Measurements from ENCODE around the gene NRTN. TPM values are rescaled to one million over a fixed set of nuclear protein-coding genes. Genes with fewer than 3 reads are reported as not detected.

Gene NRTN
- total and polyA plus RNA-seq, 2 experiments from 2014 or later, result 4.0 to 5.5 TPM

- DNase-seq (ENCODE audit: low spot score), result no peak
- Histone ChIP-seq H3K27me3 (ENCODE audit: insufficient read depth) (no peaks in the 10 kb centered on the region), H3K4me2 (no peak overlapping the region), H3K4me1 (ENCODE audit: insufficient read depth) (no peaks in the 10 kb centered on the region), H3K36me3 (ENCODE audit: insufficient read depth) (no peaks in the 10 kb centered on the region), H4K20me1 (replicated peaks; ENCODE audit: insufficient read depth) (no peaks in the 10 kb centered on the region), H3K27ac (ENCODE audit: low read depth) (no peak overlapping the region), H3K4me3 (no peak overlapping the region), H3K79me2 (replicated peaks; ENCODE audit: insufficient read depth) (no peaks in the 10 kb centered on the region), H3K9me2 (ENCODE audit: insufficient read depth) (no peaks in the 10 kb centered on the region), H3F3A (replicated peaks; ENCODE audit: low read depth) (no peaks in the 10 kb centered on the region), H2AFZ (no peak overlapping the region)
- no peak overlapping the region for H3K27ac Mint-ChIP-seq
- no peaks in the 10 kb centered on the region for H3K36me3 Mint-ChIP-seq (ENCODE audit: low read depth)
- H3K4me3 Mint-ChIP-seq, result no peak overlapping the region
- TF ChIP-seq REST (IDR thresholded peaks at IDR 0.05; ENCODE audit: unreplicated experiment) (no peak), CTCF (conservative IDR thresholded peaks at IDR 0.05; ENCODE audit: low read depth in 2 of 2) (no peak), EZH2 (IDR thresholded peaks at IDR 0.05; ENCODE audit: low read depth, unreplicated experiment) (no peak), ZNF331 (CRISPR knock-in tag; IDR thresholded peaks at IDR 0.05; ENCODE audit: low read depth) (no peak), ZNF114 (CRISPR knock-in tag; IDR thresholded peaks at IDR 0.05) (no peak), CREB1 (CRISPR knock-in tag; IDR thresholded peaks at IDR 0.05; ENCODE audit: low read depth) (no peak), ETS1 (IDR thresholded peaks at IDR 0.05) (no peak), POLR2AphosphoS5 (IDR thresholded peaks at IDR 0.05; ENCODE audit: low read depth) (no peak), NANOG (IDR thresholded peaks at IDR 0.05; ENCODE audit: borderline replicate concordance) (no peak), STAT1 (IDR thresholded peaks at IDR 0.05; ENCODE audit: unreplicated experiment) (no peak), JUNB (IDR thresholded peaks at IDR 0.05; ENCODE audit: unreplicated experiment) (no peak), EZH2phosphoT487 (IDR thresholded peaks at IDR 0.05; ENCODE audit: unreplicated experiment) (no peak), ZNF462 (CRISPR knock-in tag; IDR thresholded peaks at IDR 0.05) (no peak)
- H3K4me1 Mint-ChIP-seq, result no peaks in the 10 kb centered on the region
- no peak for ATAC-seq
- H3K9me3 Mint-ChIP-seq, result peaks cover 6% of the 10 kb centered on the region; the same call in 1 of the 3 replicates
- peaks cover 4% of the 10 kb centered on the region for H3K27me3 Mint-ChIP-seq (ENCODE audit: insufficient read depth, low read depth, poor library complexity)
Observed at GRCh38 chr19:5844456-5845433, 39.9 kb downstream of the NRTN start.
